K562 (cell line): ENCODE measurements around the gene TMEM121. TPM values are rescaled to one million over a fixed set of nuclear protein-coding genes. Genes with fewer than 3 reads are reported as not detected.

Source experiments
- ATAC-seq: fragments of 200-7000 bp; cut with Tn5 transposase; 3 replicates; pipeline ENCODE4 v1.9.1; 2020; ENCODE audit warnings: moderate library complexity
- BruUV-seq: library from RNA; stranded (reverse); fragments of 400-500 nt; replicated peaks from 2 replicates; lab custom pipeline; 2021; lab: Mats Ljungman, UMichigan
- CTCF ChIA-PET: fragments of 300-600 bp; formaldehyde crosslinking; extraction: SDS; loops from one replicate; lab custom pipeline; 2021; ENCODE audit warnings: low intra/inter-chr PET ratio; lab: Yijun Ruan, JAX
- POLR2A ChIA-PET: fragments of 300-600, 350-650 bp; sonication (Branson Sonifier 250); formaldehyde crosslinking; extraction: SDS; loops from one replicate; lab custom pipeline; 2021; ENCODE audit warnings: antibody characterized with exemption, inconsistent platforms; lab: Yijun Ruan, JAX
- DNase-seq, 4 experiments: peaks; one replicate each; pipeline versions ENCODE4 v3.0.0 to v3.0.0-alpha.2; 2011 to 2018; ENCODE audit warnings: low spot score in 3 of 4, mixed read lengths in 3 of 4; ENCODE audit errors: extremely low read depth in 1 of 4
- FAIRE-seq: peaks from 2 replicates; lab custom pipeline; 2011; peaks lifted over from hg19 to GRCh38; lab: Jason Lieb, UNC
- H2AFZ ChIP-seq: 2 replicates; pipeline ENCODE4 v1.6.0; 2011; ENCODE audit warnings: low read depth, low read length, control low read depth, inconsistent platforms
- H3K27ac ChIP-seq: fragments of 200-600 bp; 3 replicates; pipeline ENCODE4 v1.8.0; 2011; ENCODE audit warnings: low read depth, mild to moderate bottlenecking, control low read depth, inconsistent platforms, low read length, moderate library complexity, mixed read lengths; ENCODE audit errors: extremely low read depth
- H3K27me3 ChIP-seq, 2 experiments: fragments of 300-600 bp in 1 of 2; 2 replicates in 1 of 2; 3 replicates in 1 of 2; pipeline versions ENCODE4 v1.6.0 to v1.8.0; 2011; ENCODE audit warnings: inconsistent platforms in 2 of 2, low read length in 2 of 2, mild to moderate bottlenecking in 1 of 2, mixed read lengths in 1 of 2, moderate library complexity in 1 of 2; ENCODE audit not compliant: control insufficient read depth in 2 of 2, insufficient read depth in 2 of 2
- H3K36me3 ChIP-seq: fragments of 300-600 bp; 3 replicates; pipeline ENCODE4 v1.8.0; 2011; ENCODE audit warnings: mild to moderate bottlenecking, low read length, inconsistent platforms; ENCODE audit not compliant: control insufficient read depth, insufficient read depth
- H3K4me1 ChIP-seq, 2 experiments: fragments of 200-600 bp in 1 of 2; replicated peaks in 1 of 2; 2 replicates in 1 of 2; 3 replicates in 1 of 2; pipeline versions ENCODE4 v1.5.1 to v1.8.0; 2011; ENCODE audit warnings: inconsistent platforms in 2 of 2, low read length in 2 of 2, mild to moderate bottlenecking in 1 of 2, mixed read lengths in 1 of 2, moderate library complexity in 1 of 2; ENCODE audit not compliant: control insufficient read depth in 2 of 2, insufficient read depth in 2 of 2
- H3K4me2 ChIP-seq: 2 replicates; pipeline ENCODE4 v1.6.1; 2011; ENCODE audit warnings: low read length, control low read depth, inconsistent platforms, mixed read lengths; ENCODE audit not compliant: insufficient read depth
- H3K4me3 ChIP-seq: fragments of 200-600 bp; sonication (generic), shearing (Covaris generic); 2 replicates; pipeline ENCODE4 v1.5.1; 2016; ENCODE audit warnings: control low read depth, inconsistent platforms
- H3K79me2 ChIP-seq: fragments of 200-600 bp; 3 replicates; pipeline ENCODE4 v1.8.0; 2011; ENCODE audit warnings: low read length, inconsistent platforms; ENCODE audit not compliant: control insufficient read depth, insufficient read depth
- H3K9ac ChIP-seq, 2 experiments: 2 replicates each; pipeline versions ENCODE4 v1.6.0 to v1.6.1; 2011; ENCODE audit warnings: low read depth in 2 of 2, low read length in 2 of 2, control low read depth in 1 of 2, inconsistent platforms in 1 of 2, mild to moderate bottlenecking in 1 of 2, mixed read lengths in 1 of 2; ENCODE audit not compliant: insufficient read depth in 1 of 2
- H3K9me1 ChIP-seq: one replicate; pipeline ENCODE4 v1.6.0; 2011; ENCODE audit warnings: inconsistent platforms, mild to moderate bottlenecking, low read length, moderate library complexity; ENCODE audit not compliant: control insufficient read depth, insufficient read depth
- H3K9me3 ChIP-seq: replicated peaks from 2 replicates; pipeline ENCODE4 v1.5.1; 2011; ENCODE audit warnings: low read depth, low read length, inconsistent platforms; ENCODE audit not compliant: control insufficient read depth, insufficient read depth
- H4K20me1 ChIP-seq: replicated peaks from 2 replicates; pipeline ENCODE4 v1.6.1; 2011; ENCODE audit warnings: low read length, inconsistent platforms, mixed read lengths; ENCODE audit not compliant: control insufficient read depth, insufficient read depth
- CC2D1A ChIP-seq: fragments of 450-650 bp; IDR thresholded peaks from 2 replicates; pipeline ENCODE4 v1.6.1; 2017; ENCODE audit warnings: mild to moderate bottlenecking
- CSDE1 ChIP-seq, 2 experiments: fragments of 450-650 bp; IDR thresholded peaks; 2 replicates each; pipeline ENCODE4 v1.6.1; 2016; ENCODE audit warnings: mild to moderate bottlenecking in 1 of 2
- ETV5 ChIP-seq: sonication (generic); formaldehyde crosslinking; IDR thresholded peaks from 2 replicates; pipeline ENCODE4 v1.4.0; 2020; ENCODE audit warnings: low read depth, mild to moderate bottlenecking, missing genetic modification reagents
- RFX5 ChIP-seq: IDR thresholded peaks from 2 replicates; pipeline ENCODE4 v1.6.1; 2011; ENCODE audit warnings: low read depth, mild to moderate bottlenecking, improper control_type of control experiment, low read length
- SRF ChIP-seq, 2 experiments: fragments of 250-450, 450-650 bp in 1 of 2; sonication (Bioruptor Pico) in 1 of 2; sonication (generic) in 1 of 2; formaldehyde crosslinking; IDR thresholded peaks; 2 replicates each; pipeline versions ENCODE4 v1.5.0 to v1.5.1; 2020 to 2022; ENCODE audit warnings: mild to moderate bottlenecking in 1 of 2, missing genetic modification reagents in 1 of 2
- TAF1 ChIP-seq: IDR thresholded peaks from 2 replicates; pipeline ENCODE4 v1.6.1; 2011; ENCODE audit warnings: mild to moderate bottlenecking, low read length, moderate library complexity; ENCODE audit not compliant: insufficient read depth, control insufficient read depth, severe bottlenecking; ENCODE audit errors: extremely low read depth
- THRAP3 ChIP-seq: fragments of 450-650 bp; IDR thresholded peaks from 2 replicates; pipeline ENCODE4 v1.6.1; 2016; ENCODE audit warnings: mild to moderate bottlenecking, inconsistent platforms, borderline replicate concordance
- ZBTB9 ChIP-seq: fragments of 450-650 bp; formaldehyde crosslinking; IDR thresholded peaks from 2 replicates; pipeline ENCODE4 v1.4.0; 2020; ENCODE audit warnings: mild to moderate bottlenecking, moderate library complexity
- ZNF354B ChIP-seq: fragments of 250-450 bp; sonication (Bioruptor Pico); IDR thresholded peaks from 2 replicates; pipeline ENCODE4 v1.4.0; 2020
- WGBS: fragments of 100-300 bp; shearing (Covaris generic); methylation state at CpG from one replicate; pipeline ENCODE4 v1.1.6; 2016; ENCODE audit warnings: low coverage, mixed read lengths; ENCODE audit not compliant: insufficient coverage; ENCODE audit errors: missing lambda C conversion rate; 5-methylcytosine and 5-hydroxymethylcytosine counted together
- in situ Hi-C: fragments of 300-500 bp; cut with MboI; formaldehyde crosslinking; loops from 4 replicates; pipeline ENCODE4 v1.15.0; 2018; ENCODE audit warnings: inconsistent platforms, mixed read lengths
- intact Hi-C: fragments of 100-400 bp; cut with micrococcal nuclease; formaldehyde crosslinking; loops from 2 replicates; pipeline ENCODE4 v1.14.2; 2022
- polyA plus RNA-seq, 8 experiments: library from polyadenylated mRNA; depleted of rRNA in 4 of 8; stranded (reverse) in 5 of 8; unstranded in 3 of 8; fragments of >200 nt; fragmentation: Nextera tagmentation in 2 of 8; fragmentation: Illumina TruSeq in 1 of 8; extraction: Ambion mirVana in 2 of 8; extraction: Trizol in 1 of 8; gene quantifications; 2 replicates each; pipeline versions ENCODE4 v1.2.1 to v1.2.3, GENCODE V29; 2011 to 2014; ENCODE audit warnings: inconsistent platforms in 1 of 8, missing spikeins in 1 of 8
- total RNA-seq, 7 experiments: library from RNA; depleted of rRNA in 6 of 7; stranded (reverse); fragments of >200 nt in 6 of 7; fragmentation: Illumina TruSeq in 2 of 7; extraction: Trizol in 2 of 7; gene quantifications; 2 replicates each; pipeline versions ENCODE4 v1.2.1 to v1.2.3, GENCODE V29; 2011 to 2021; ENCODE audit warnings: low replicate concordance in 1 of 7
- TF ChIP-seq, protein P1 (sequence below): fragments of 250-450 bp; sonication (Bioruptor Pico); IDR thresholded peaks from 2 replicates; pipeline ENCODE4 v1.5.0; 2021
- TF ChIP-seq, protein P2 (sequence below): fragments of 450-650 bp; IDR thresholded peaks from 2 replicates; pipeline ENCODE4 v1.6.1; 2014; ENCODE audit warnings: low read depth, mild to moderate bottlenecking, moderate library complexity, borderline replicate concordance
- TF ChIP-seq, protein P3 (sequence below): sonication (generic); formaldehyde crosslinking; IDR thresholded peaks from 2 replicates; pipeline ENCODE4 v1.8.1; 2022; ENCODE audit warnings: missing genetic modification reagents

Gene TMEM121
- total and polyA plus RNA-seq, 9 of the 15 experiments (the other 6 are each of a cell fraction or from before 2014, with no cell fraction given): 0.31 to 0.36 TPM; not detected in 7

GRCh38 chr14:105482486-105483110 lies 43.8 kb upstream of the TMEM121 start:
- TF ChIP-seq TAF1: no peak
- no peak for TF ChIP-seq ZNF354B (CRISPR knock-in tag)
- TF ChIP-seq ZBTB9 (CRISPR knock-in tag): no peak
- no peak for TF ChIP-seq ETV5 (CRISPR knock-in tag)
- no peak for TF ChIP-seq CSDE1 (IDR thresholded peaks at IDR 0.05)
- TF ChIP-seq THRAP3: no peak
- TF ChIP-seq, protein P1, sequence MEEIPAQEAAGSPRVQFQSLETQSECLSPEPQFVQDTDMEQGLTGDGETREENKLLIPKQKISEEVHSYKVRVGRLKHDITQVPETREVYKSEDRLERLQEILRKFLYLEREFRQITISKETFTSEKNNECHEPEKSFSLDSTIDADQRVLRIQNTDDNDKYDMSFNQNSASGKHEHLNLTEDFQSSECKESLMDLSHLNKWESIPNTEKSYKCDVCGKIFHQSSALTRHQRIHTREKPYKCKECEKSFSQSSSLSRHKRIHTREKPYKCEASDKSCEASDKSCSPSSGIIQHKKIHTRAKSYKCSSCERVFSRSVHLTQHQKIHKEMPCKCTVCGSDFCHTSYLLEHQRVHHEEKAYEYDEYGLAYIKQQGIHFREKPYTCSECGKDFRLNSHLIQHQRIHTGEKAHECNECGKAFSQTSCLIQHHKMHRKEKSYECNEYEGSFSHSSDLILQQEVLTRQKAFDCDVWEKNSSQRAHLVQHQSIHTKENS (CRISPR knock-in tag): no peak
- TF ChIP-seq RFX5: no peak
- TF ChIP-seq, protein P2, sequence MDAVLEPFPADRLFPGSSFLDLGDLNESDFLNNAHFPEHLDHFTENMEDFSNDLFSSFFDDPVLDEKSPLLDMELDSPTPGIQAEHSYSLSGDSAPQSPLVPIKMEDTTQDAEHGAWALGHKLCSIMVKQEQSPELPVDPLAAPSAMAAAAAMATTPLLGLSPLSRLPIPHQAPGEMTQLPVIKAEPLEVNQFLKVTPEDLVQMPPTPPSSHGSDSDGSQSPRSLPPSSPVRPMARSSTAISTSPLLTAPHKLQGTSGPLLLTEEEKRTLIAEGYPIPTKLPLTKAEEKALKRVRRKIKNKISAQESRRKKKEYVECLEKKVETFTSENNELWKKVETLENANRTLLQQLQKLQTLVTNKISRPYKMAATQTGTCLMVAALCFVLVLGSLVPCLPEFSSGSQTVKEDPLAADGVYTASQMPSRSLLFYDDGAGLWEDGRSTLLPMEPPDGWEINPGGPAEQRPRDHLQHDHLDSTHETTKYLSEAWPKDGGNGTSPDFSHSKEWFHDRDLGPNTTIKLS: no peak
- no peak for TF ChIP-seq CC2D1A
- TF ChIP-seq, protein P3, sequence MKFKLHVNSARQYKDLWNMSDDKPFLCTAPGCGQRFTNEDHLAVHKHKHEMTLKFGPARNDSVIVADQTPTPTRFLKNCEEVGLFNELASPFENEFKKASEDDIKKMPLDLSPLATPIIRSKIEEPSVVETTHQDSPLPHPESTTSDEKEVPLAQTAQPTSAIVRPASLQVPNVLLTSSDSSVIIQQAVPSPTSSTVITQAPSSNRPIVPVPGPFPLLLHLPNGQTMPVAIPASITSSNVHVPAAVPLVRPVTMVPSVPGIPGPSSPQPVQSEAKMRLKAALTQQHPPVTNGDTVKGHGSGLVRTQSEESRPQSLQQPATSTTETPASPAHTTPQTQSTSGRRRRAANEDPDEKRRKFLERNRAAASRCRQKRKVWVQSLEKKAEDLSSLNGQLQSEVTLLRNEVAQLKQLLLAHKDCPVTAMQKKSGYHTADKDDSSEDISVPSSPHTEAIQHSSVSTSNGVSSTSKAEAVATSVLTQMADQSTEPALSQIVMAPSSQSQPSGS (CRISPR knock-in tag): no peak
- TF ChIP-seq SRF (CRISPR knock-in tag; IDR thresholded peaks at IDR 0.05): no peak
- peaks cover 12 to 90% of the 10 kb centered on the region in 2 experiments for H3K4me1 ChIP-seq

More at GRCh38 chr14:105482486-105483110, 43.8 kb upstream of the TMEM121 start:
- H4K20me1 ChIP-seq: no peaks in the 10 kb centered on the region; the same call in 1 of the 2 replicates
- 59% methylated on average over 10 of the region's 18 CpGs for WGBS
- no peak for ATAC-seq
- H3K9me3 ChIP-seq: no peaks in the 10 kb centered on the region
- peak overlapping the region; percentile 44 to 86; a peak in 3 of 4 replicates for H3K9ac ChIP-seq
- H3K27ac ChIP-seq: peak overlapping the region; percentile 58; the same call in 1 of the 3 replicates
- no peak overlapping the region for H3K4me2 ChIP-seq
- no peak for FAIRE-seq
- POLR2A ChIA-PET: interaction anchor here (0.7 to 2.4 kb wide), 3 partner anchors 7 to 45 kb away, joined by 3 to 12 read pairs (median 3); no protein-coding TSS in a partner anchor
- H2AFZ ChIP-seq: 0 out of 2 replicates have a peak overlapping the region, but pooled peaks have one; percentile 82
- CTCF ChIA-PET: interaction anchor here (1.1 kb wide), 1 partner anchor 8 kb away, joined by 3 read pairs; the partner anchor contains the start of gene TEDC1
- H3K27me3 ChIP-seq: no peaks in the 10 kb centered on the region; a peak in 1 of 5 replicates
- BruUV-seq: no TSS peak
- intact Hi-C loops: loop anchor here (2.0 kb wide), 1 partner anchor 112 kb away; no protein-coding TSS in a partner anchor
- H3K4me3 ChIP-seq: no peak overlapping the region
- in situ Hi-C loops: no loop called here
- H3K9me1 ChIP-seq: no peaks in the 10 kb centered on the region
- DNase-seq: no peak
- no peaks in the 10 kb centered on the region for H3K36me3 ChIP-seq
- H3K79me2 ChIP-seq: no peaks in the 10 kb centered on the region
